Measurements from ENCODE around the gene AJM1.
"Not testable (repeated sequence)": the region's sequence is repeated elsewhere in the genome, so short reads cannot be mapped to it uniquely, and the experiment has no call there.

GRCh38 chr9:136837856-136838277, 4.4 kb upstream of the AJM1 start:
- TF ChIP-seq CTCF (IDR thresholded peaks at IDR 0.05); POLR2A (IDR thresholded peaks at IDR 0.05; ENCODE audit: low read length); JUN (IDR thresholded peaks at IDR 0.05); POLR2AphosphoS2 (conservative IDR thresholded peaks at IDR 0.05; ENCODE audit: low read length): not testable (repeated sequence)
